Hepatic stellate cell (primary cell): Measurements from ENCODE around the gene ATF6.

Experiments used
- DNase-seq: peaks from one replicate; pipeline ENCODE4 v3.0.0; 2011; ENCODE audit warnings: low spot score

Gene ATF6

DNA sequence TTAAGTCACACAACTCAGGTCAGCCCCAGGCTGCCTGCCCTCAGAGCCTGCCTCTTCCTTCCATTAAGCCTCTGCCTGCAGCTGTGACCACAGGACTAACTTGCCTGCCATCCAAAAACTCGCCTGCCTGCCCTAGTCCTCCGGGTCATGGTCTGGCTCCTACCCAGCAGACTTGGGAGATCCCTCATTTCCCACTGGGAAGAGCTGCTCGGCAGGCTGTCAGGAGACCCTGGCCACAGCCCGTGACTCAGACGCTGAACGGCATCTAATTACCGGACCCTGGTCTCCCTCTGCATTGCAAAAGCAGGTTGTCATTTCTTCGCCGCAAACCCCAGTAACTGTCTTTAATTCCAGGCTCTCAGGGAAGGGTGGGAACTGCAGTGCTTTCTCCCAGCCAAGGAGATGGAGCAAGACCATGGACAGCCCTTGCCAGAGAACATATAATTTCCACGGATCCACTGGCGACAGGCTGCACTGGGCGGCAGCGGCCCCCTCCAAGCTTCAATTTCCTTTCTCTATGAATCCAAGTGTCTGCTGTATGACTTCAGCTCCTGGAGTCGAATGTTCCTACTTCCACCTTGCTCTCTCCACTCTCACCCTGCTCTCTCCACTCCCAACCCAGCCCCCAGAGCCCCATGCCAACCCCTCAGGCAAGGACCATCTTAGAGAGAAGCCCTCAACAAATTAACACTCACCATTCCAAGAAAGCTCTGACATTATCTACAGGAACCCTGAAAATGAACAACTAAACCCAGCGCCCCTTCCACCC, 237.1 kb downstream of the ATF6 start:
- DNase-seq = no peak

DNA sequence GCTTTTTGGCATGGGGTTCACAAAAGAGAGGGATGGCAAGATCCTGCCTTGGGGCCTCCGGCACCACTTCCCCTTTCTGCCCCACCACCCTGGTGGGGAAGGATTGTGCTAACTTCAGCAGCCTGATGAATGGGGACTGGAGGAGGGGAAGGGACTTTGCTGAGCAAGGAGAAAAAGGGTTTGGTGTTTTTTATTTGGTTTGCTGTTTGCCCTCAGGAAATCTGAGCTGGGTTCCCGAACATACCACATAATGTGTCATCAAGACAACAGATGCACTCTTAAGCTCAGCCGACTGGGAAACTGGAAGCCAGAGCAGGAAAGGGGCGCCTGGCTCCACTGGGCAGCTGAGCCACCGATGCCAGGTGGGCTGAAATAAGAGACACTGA, 237.7 kb downstream of the ATF6 start:
- DNase-seq = peak; percentile 60

DNA sequence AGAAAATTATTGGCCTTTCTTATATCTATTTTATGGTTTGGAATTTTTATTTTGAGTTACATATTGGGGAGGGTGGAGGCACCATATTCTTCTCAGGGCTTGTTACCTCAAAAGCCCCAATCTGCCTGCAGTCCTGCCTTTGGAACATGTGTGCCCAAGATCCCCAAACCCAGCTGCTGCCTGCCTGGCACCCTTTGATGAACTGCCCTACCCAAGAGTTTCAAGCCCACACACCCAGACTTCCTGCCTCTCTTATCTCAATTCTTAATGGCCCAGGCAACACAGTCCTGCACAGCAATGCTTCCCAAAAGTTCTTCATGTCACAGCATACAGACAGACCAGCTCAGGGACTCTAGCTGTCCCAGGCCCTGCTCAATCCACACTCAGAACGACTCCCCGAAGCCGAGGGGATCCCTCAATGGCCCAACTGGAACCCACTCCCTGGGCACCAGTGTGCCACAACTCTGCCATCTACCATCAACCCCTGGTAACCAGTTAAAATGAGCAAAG, 238.4 kb downstream of the ATF6 start:
- DNase-seq = no peak

DNA sequence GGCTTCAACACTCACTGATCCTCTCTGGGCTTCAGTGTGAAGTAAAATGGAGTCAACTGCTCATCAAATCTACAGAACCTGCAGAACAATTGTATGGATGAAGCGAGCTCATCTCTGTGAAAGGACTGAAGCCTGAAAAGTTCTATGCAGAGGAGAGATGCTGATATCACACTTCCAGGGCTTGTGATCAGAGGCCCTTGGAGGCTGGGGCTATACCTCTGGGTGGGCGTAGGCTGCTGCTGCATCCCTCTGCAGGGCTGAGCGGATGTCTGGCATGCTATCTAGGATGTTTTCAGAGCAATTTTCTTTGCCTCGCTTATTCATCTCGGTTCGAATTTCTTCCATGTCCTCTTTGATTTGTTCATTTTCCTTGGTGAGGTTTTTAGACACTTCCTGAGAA, 240.0 kb downstream of the ATF6 start:
- DNase-seq = no peak

DNA sequence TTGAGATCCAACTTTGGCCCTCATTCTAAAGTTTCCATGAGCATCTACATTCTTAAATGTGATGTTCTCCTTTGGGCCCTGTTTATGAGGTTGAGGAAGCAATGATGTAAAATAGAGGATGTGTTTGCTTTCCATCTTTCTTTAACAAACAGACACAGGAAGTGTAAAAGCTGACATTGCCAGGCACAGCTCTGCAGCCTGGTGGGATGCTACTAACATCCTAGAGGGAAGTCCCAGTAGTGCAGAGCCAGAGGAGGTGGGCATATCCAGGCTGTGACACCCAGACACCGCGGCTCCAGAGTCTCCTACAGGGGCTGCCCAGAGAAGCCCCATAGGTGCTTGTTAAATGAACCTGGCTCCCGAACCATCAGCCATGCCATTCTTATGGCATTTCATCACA, 241.3 kb downstream of the ATF6 start:
- DNase-seq = no peak

DNA sequence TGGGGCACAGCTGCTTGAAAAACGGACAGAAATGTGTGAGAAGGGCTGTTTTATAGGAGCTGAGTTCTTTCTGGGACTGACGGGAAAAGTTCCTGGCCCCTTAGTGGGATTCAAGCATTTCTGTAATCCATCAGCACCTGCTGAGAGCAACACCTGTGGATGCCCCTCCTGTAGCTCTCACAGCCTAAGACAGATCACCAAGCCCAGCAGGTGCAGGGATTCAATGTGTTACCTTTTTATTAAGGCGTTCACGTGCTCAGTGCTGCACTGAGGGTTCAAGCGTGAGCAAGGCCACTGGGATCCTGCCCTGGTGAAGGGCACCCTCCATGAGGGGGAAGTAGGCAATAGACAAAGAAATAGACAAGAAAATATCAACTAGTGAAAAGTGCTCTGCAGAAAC, 242.7 kb downstream of the ATF6 start:
- DNase-seq = no peak

DNA sequence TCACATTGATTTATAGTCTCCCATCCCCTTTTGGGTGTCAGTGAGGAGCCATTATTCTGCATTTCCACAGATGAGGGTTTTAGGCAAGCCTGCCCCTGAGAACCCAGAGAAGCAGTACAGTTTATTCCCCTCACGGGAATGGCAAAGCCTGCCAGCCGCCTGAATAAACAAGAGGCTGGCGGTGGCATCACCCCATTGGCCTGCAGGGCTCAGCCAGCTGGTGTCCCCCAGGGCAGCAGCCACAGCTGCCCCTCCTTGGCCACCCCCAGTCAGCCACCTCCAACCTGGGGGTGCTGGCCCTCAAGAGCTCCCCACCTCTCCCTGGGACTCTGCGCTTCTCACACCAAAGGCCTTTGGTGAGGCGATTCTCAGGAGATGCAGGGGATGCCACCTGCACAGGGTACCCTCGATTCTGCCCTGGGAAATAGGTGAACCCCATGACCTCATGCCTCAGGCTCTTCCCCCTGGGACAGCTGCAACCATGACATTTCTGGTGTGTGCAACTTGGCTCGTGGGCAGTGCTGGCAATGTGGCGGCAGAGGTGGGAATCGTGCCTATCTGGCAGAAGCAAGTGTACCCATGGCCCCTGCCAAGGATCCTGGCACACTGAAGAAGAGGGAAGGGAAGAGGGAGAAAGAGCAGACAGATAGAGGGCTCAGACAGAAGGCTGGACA, 243.5 kb downstream of the ATF6 start:
- no peak for DNase-seq

DNA sequence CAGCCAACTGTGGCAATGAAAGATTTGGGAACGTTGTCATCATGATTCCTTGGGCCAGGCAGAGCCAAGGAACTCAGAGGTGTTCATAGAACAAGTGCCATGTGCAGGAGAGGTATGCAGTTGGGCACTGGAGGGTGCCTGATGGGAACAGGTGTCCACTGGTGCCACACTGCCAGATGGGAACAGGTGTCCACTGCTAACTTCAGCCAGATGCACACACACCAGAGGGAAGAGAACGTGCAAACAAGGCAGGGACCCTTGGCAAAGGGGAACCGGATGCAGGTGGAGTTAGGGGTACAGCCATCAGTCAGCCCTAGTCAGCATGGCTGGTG, 244.0 kb downstream of the ATF6 start:
- DNase-seq = no peak

DNA sequence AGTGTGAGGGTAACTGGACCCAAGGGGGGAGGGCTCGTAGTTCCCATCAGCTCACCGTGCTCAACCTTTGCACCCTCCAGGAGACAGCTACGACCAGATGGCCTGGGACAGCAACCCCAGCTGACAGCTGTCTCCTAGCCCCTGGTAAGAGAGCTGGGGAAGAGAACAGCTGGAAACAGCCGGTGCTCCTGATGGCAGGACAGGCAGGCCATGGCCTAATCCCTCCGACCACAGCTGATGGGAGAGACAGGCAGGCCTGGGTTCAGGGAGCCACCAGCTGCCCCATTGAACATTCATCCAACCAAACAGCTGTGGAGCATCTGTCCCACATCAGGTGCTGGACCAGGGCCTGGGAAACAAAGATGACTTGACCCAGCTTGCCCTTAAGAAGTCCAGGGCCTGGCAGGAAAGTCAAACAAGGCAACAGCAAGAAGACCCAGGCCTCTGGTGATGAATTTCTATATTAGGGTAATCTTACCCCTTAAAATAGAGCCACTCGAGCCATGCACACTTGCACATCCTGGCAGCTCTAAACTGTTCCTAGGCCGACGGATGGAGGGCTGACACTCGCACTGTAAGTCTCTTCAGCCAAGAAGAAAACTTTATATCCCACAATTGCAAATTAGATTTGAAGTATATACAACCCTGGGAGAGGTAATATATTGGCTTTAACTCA, 245.4 kb downstream of the ATF6 start:
- DNase-seq = no peak

DNA sequence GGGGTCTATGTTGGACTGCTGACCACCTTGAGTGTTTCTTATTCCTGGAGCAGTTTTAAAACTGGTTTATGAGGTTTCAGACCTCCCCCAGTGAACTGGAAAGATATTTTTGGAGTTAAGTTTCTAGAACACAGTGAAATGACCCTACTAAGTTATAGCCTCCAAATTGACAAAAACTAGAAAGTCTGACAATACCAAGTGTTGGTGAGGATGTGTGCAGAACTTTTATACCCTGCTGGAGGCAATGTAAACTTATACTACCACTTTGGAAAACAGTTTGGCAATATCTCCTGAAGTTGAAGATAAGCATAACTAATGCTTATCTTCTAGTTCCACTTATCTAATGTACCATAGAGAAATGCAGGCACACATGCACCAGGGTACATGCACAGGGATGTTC, 247.2 kb downstream of the ATF6 start:
- no peak for DNase-seq
